Measurements from ENCODE around the gene ADGRD1. TPM values are rescaled to one million over a fixed set of nuclear protein-coding genes. Genes with fewer than 3 reads are reported as not detected.

ADGRD1 gene
- polyA plus RNA-seq, 1 of the 3 experiments (the other 2 are of a cell fraction): not detected

- 56% methylated on average over 8 of the region's 8 CpGs for WGBS (ENCODE audit: low lambda C conversion rate)
- TF ChIP-seq POLR2AphosphoS5 (IDR thresholded peaks at IDR 0.05; ENCODE audit: low read depth, low read length) (no peak), IRF3 (IDR thresholded peaks at IDR 0.05; ENCODE audit: low read depth, low read length) (no peak), RXRA (IDR thresholded peaks at IDR 0.05; ENCODE audit: borderline replicate concordance, low read depth) (no peak), RCOR1 (IDR thresholded peaks at IDR 0.05; ENCODE audit: low read length) (no peak), FOSL2 (IDR thresholded peaks at IDR 0.05; ENCODE audit: borderline replicate concordance, low read depth) (no peak), USF1 (IDR thresholded peaks at IDR 0.05; ENCODE audit: borderline replicate concordance, low read depth) (no peak), MEF2A (IDR thresholded peaks at IDR 0.05; ENCODE audit: borderline replicate concordance, low read depth) (no peak), TCF12 (IDR thresholded peaks at IDR 0.05) (no peak)
- no peaks in the 10 kb centered on the region for H3K27me3 ChIP-seq (ENCODE audit: insufficient read depth)
- no peak overlapping the region for H3K27ac ChIP-seq (ENCODE audit: low read depth in 2 of 2, low read length in 1 of 2)
- H3K79me2 ChIP-seq (ENCODE audit: insufficient read depth): no peaks in the 10 kb centered on the region
- peaks cover 0 to 2% of the 10 kb centered on the region in 2 experiments; a peak in 1 of 4 replicates for H3K4me1 ChIP-seq (ENCODE audit: control insufficient read depth in 1 of 2, insufficient read depth in 2 of 2, low read depth in 1 of 2, low read length in 1 of 2)
- H3K4me3 ChIP-seq (ENCODE audit: low read depth in 2 of 2, low read length in 1 of 2): no peak overlapping the region
- no peaks in the 10 kb centered on the region for H4K20me1 ChIP-seq (ENCODE audit: insufficient read depth)
- no peaks in the 10 kb centered on the region for H3K9me2 ChIP-seq
- ChIA-PET POLR2A (no interaction called here), CTCF (interaction anchor here (0.6 kb wide), 1 partner anchor 1075 kb away, joined by 3 read pairs; no protein-coding TSS in a partner anchor)
- H2AFZ ChIP-seq (ENCODE audit: low read depth): no peak overlapping the region
- no peaks in the 10 kb centered on the region for H3F3A ChIP-seq (replicated peaks; ENCODE audit: insufficient read depth)
- no peaks in the 10 kb centered on the region for H3K36me3 ChIP-seq (replicated peaks in 1 of 2; ENCODE audit: control insufficient read depth in 1 of 2, insufficient read depth in 2 of 2, low read length in 1 of 2)
- no peak for DNase-seq
- H3K9me3 ChIP-seq: no peaks in the 10 kb centered on the region
- H3K9ac ChIP-seq: no peak overlapping the region
- no peak overlapping the region for H3K4me2 ChIP-seq
These were observed 36.3 kb downstream of the ADGRD1 start for GRCh38 chr12:130990034-130990433.

GRCh38 chr12:130992448-130992847, 38.7 kb downstream of the ADGRD1 start:
- Histone ChIP-seq H3K27me3 (ENCODE audit: insufficient read depth) (no peaks in the 10 kb centered on the region), H3K79me2 (ENCODE audit: insufficient read depth) (no peaks in the 10 kb centered on the region), H3K9ac (no peak overlapping the region), H3K4me2 (no peak overlapping the region), H3K4me1 (ENCODE audit: control insufficient read depth in 1 of 2, insufficient read depth in 2 of 2, low read depth in 1 of 2, low read length in 1 of 2) (peaks cover 0 to 4% of the 10 kb centered on the region in 2 experiments; a peak in 1 of 4 replicates), H3K9me3 (no peaks in the 10 kb centered on the region), H3K9me2 (no peaks in the 10 kb centered on the region), H3F3A (replicated peaks; ENCODE audit: insufficient read depth) (no peaks in the 10 kb centered on the region), H3K36me3 (replicated peaks in 1 of 2; ENCODE audit: control insufficient read depth in 1 of 2, insufficient read depth in 2 of 2, low read length in 1 of 2) (no peaks in the 10 kb centered on the region), H3K27ac (ENCODE audit: low read depth in 2 of 2, low read length in 1 of 2) (no peak overlapping the region), H4K20me1 (ENCODE audit: insufficient read depth) (no peaks in the 10 kb centered on the region), H2AFZ (ENCODE audit: low read depth) (no peak overlapping the region), H3K4me3 (ENCODE audit: low read depth in 2 of 2, low read length in 1 of 2) (no peak overlapping the region)
- CTCF ChIA-PET: interaction anchor here (1.4 kb wide), 1 partner anchor 11 kb away, joined by 3 read pairs; no protein-coding TSS in a partner anchor
- no peak for DNase-seq
- POLR2A ChIA-PET: no interaction called here
- TF ChIP-seq, protein P1, sequence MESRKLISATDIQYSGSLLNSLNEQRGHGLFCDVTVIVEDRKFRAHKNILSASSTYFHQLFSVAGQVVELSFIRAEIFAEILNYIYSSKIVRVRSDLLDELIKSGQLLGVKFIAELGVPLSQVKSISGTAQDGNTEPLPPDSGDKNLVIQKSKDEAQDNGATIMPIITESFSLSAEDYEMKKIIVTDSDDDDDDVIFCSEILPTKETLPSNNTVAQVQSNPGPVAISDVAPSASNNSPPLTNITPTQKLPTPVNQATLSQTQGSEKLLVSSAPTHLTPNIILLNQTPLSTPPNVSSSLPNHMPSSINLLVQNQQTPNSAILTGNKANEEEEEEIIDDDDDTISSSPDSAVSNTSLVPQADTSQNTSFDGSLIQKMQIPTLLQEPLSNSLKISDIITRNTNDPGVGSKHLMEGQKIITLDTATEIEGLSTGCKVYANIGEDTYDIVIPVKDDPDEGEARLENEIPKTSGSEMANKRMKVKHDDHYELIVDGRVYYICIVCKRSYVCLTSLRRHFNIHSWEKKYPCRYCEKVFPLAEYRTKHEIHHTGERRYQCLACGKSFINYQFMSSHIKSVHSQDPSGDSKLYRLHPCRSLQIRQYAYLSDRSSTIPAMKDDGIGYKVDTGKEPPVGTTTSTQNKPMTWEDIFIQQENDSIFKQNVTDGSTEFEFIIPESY (IDR thresholded peaks at IDR 0.05; ENCODE audit: borderline replicate concordance, low read depth): no peak
- no peak for TF ChIP-seq YY1 (IDR thresholded peaks at IDR 0.05; ENCODE audit: low read depth)
- no peak for TF ChIP-seq USF2 (IDR thresholded peaks at IDR 0.05; ENCODE audit: borderline replicate concordance, low read depth, low read length)
- TF ChIP-seq MEF2A (IDR thresholded peaks at IDR 0.05; ENCODE audit: borderline replicate concordance, low read depth): no peak
- TF ChIP-seq FOSL2 (IDR thresholded peaks at IDR 0.05; ENCODE audit: borderline replicate concordance, low read depth): no peak
- no peak for TF ChIP-seq USF1 (IDR thresholded peaks at IDR 0.05; ENCODE audit: borderline replicate concordance, low read depth)
- WGBS (ENCODE audit: low lambda C conversion rate): 46% methylated on average over 8 of the region's 8 CpGs

Measured in SK-N-SH (cell line).